HepG2 (cell line): Measurements from ENCODE around the gene GLCE. TPM values are rescaled to one million over a fixed set of nuclear protein-coding genes. Genes with fewer than 3 reads are reported as not detected.

Experiments
- ARNTL ChIP-seq: sonication (generic); formaldehyde crosslinking; IDR thresholded peaks from 2 replicates; pipeline ENCODE4 v1.4.0; 2020; ENCODE audit warnings: mild to moderate bottlenecking, missing genetic modification reagents
- CAMTA2 ChIP-seq: sonication (generic); formaldehyde crosslinking; IDR thresholded peaks from 2 replicates; pipeline ENCODE4 v1.4.0; 2020; ENCODE audit warnings: mild to moderate bottlenecking, missing genetic modification reagents, borderline replicate concordance
- CENPT ChIP-seq: sonication (generic); formaldehyde crosslinking; IDR thresholded peaks from 2 replicates; pipeline ENCODE4 v1.8.0; 2022; ENCODE audit warnings: low read depth, mild to moderate bottlenecking, moderate library complexity, missing genetic modification reagents
- DMAP1 ChIP-seq: IDR thresholded peaks from 2 replicates; pipeline ENCODE4 v1.6.1; 2016
- DNMT3B ChIP-seq: conservative IDR thresholded peaks from 2 replicates; pipeline ENCODE4 v1.6.1; 2016; ENCODE audit warnings: missing biosample characterization, control low read depth
- ESRRA ChIP-seq: sonication (generic); formaldehyde crosslinking; IDR thresholded peaks from 2 replicates; pipeline ENCODE4 v1.5.1; 2020; ENCODE audit warnings: mild to moderate bottlenecking, low read depth, missing genetic modification reagents
- HNF4A ChIP-seq: sonication (generic); formaldehyde crosslinking; IDR thresholded peaks from 2 replicates; pipeline ENCODE4 v1.4.0; 2020; ENCODE audit warnings: missing genetic modification reagents
- HNRNPK ChIP-seq: fragments of 200-400 bp; formaldehyde crosslinking; IDR thresholded peaks from 2 replicates; pipeline ENCODE4 v1.6.1; 2018; ENCODE audit warnings: low read length, low read depth, moderate library complexity, mild to moderate bottlenecking; ENCODE audit not compliant: poor library complexity, severe bottlenecking
- HNRNPUL1 ChIP-seq: fragments of 200-400 bp; formaldehyde crosslinking; IDR thresholded peaks from 2 replicates; pipeline ENCODE4 v1.6.1; 2017; ENCODE audit warnings: low read depth, mild to moderate bottlenecking, low read length, moderate library complexity
- MIER2 ChIP-seq: IDR thresholded peaks from 2 replicates; pipeline ENCODE4 v1.6.1; 2016; ENCODE audit warnings: missing biosample characterization, missing genetic modification reagents
- MXI1 ChIP-seq: IDR thresholded peaks from 3 replicates; pipeline ENCODE4 v1.6.1; 2012; ENCODE audit warnings: low read depth, low read length, inconsistent platforms, borderline replicate concordance
- NFE2L1 ChIP-seq: sonication (generic); formaldehyde crosslinking; IDR thresholded peaks from 2 replicates; pipeline ENCODE4 v1.4.0; 2020; ENCODE audit warnings: missing genetic modification reagents, mild to moderate bottlenecking, borderline replicate concordance
- NR1H2 ChIP-seq: sonication (generic); formaldehyde crosslinking; IDR thresholded peaks from 2 replicates; pipeline ENCODE4 v1.8.1; 2022; ENCODE audit warnings: low read depth, missing genetic modification reagents, borderline replicate concordance
- NR2F6 ChIP-seq, 2 experiments: IDR thresholded peaks; 2 replicates each; pipeline ENCODE4 v1.6.1; 2016; ENCODE audit warnings: antibody characterized with exemption in 1 of 2, mild to moderate bottlenecking in 1 of 2
- PCBP2 ChIP-seq: fragments of 200-400 bp; formaldehyde crosslinking; optimal IDR thresholded peaks from 2 replicates; pipeline ENCODE3; 2018; ENCODE audit warnings: low read length, low read depth; ENCODE audit not compliant: poor library complexity, severe bottlenecking
- POGZ ChIP-seq: sonication (generic); formaldehyde crosslinking; IDR thresholded peaks from 2 replicates; pipeline ENCODE4 v1.4.0; 2020; ENCODE audit warnings: mild to moderate bottlenecking, missing genetic modification reagents
- SIN3A ChIP-seq: IDR thresholded peaks from 2 replicates; pipeline ENCODE4 v1.6.1; 2011; ENCODE audit warnings: low read depth, mild to moderate bottlenecking, control low read depth, low read length, borderline replicate concordance
- SNAPC2 ChIP-seq: sonication (generic); formaldehyde crosslinking; IDR thresholded peaks from 2 replicates; pipeline ENCODE4 v1.8.1; 2022; ENCODE audit warnings: mild to moderate bottlenecking, missing genetic modification reagents
- SPEN ChIP-seq: sonication (generic); formaldehyde crosslinking; IDR thresholded peaks from 2 replicates; pipeline ENCODE4 v1.5.1; 2020; ENCODE audit warnings: low read depth, mild to moderate bottlenecking, missing genetic modification reagents
- TBP ChIP-seq: sonication (generic); formaldehyde crosslinking; IDR thresholded peaks from 2 replicates; pipeline ENCODE4 v1.5.0; 2020; ENCODE audit warnings: missing genetic modification reagents
- TOE1 ChIP-seq: sonication (generic); formaldehyde crosslinking; IDR thresholded peaks from 2 replicates; pipeline ENCODE4 v1.4.0; 2020; ENCODE audit warnings: mild to moderate bottlenecking, missing genetic modification reagents
- ZBTB20 ChIP-seq: sonication (generic); formaldehyde crosslinking; IDR thresholded peaks from 2 replicates; pipeline ENCODE4 v1.8.1; 2023; ENCODE audit warnings: missing genetic modification reagents, low read depth, mild to moderate bottlenecking, borderline replicate concordance
- ZBTB42 ChIP-seq: sonication (generic); formaldehyde crosslinking; IDR thresholded peaks from 2 replicates; pipeline ENCODE4 v1.5.0; 2020; ENCODE audit warnings: mild to moderate bottlenecking, missing genetic modification reagents
- ZNF263 ChIP-seq: sonication (generic); formaldehyde crosslinking; IDR thresholded peaks from 2 replicates; pipeline ENCODE4 v1.4.0; 2020; ENCODE audit warnings: missing genetic modification reagents
- ZNF317 ChIP-seq: sonication (generic); formaldehyde crosslinking; IDR thresholded peaks from 2 replicates; pipeline ENCODE4 v1.5.0; 2020; ENCODE audit warnings: mild to moderate bottlenecking, missing genetic modification reagents
- ZNF441 ChIP-seq: sonication (generic); formaldehyde crosslinking; IDR thresholded peaks from 2 replicates; pipeline ENCODE4 v1.7.0; 2021; ENCODE audit warnings: missing genetic modification reagents, borderline replicate concordance
- ZNF451 ChIP-seq: sonication (generic); formaldehyde crosslinking; IDR thresholded peaks from 2 replicates; pipeline ENCODE4 v1.5.0; 2020; ENCODE audit warnings: mild to moderate bottlenecking, missing genetic modification reagents
- ZNF496 ChIP-seq: sonication (generic); formaldehyde crosslinking; IDR thresholded peaks from 2 replicates; pipeline ENCODE4 v1.8.1; 2023; ENCODE audit warnings: mild to moderate bottlenecking, moderate library complexity, missing genetic modification reagents; ENCODE audit not compliant: insufficient replicate concordance
- ZNF503 ChIP-seq: sonication (generic); formaldehyde crosslinking; IDR thresholded peaks from 2 replicates; pipeline ENCODE4 v1.4.0; 2020; ENCODE audit warnings: missing genetic modification reagents
- ZNF672 ChIP-seq: sonication (generic); formaldehyde crosslinking; IDR thresholded peaks from 2 replicates; pipeline ENCODE4 v1.8.1; 2022; ENCODE audit warnings: missing genetic modification reagents
- ZNF773 ChIP-seq: sonication (generic); formaldehyde crosslinking; IDR thresholded peaks from 2 replicates; pipeline ENCODE4 v1.4.0; 2020; ENCODE audit warnings: missing genetic modification reagents, borderline replicate concordance
- ZNF850 ChIP-seq: sonication (generic); formaldehyde crosslinking; conservative IDR thresholded peaks from 2 replicates; pipeline ENCODE4 v1.9.0; 2021; ENCODE audit warnings: mild to moderate bottlenecking, missing genetic modification reagents
- ZNF879 ChIP-seq: sonication (generic); formaldehyde crosslinking; IDR thresholded peaks from 2 replicates; pipeline ENCODE4 v1.8.1; 2023; ENCODE audit warnings: missing genetic modification reagents
- polyA plus RNA-seq, 8 experiments: library from polyadenylated mRNA; depleted of rRNA in 3 of 8; stranded (reverse) in 7 of 8; unstranded in 1 of 8; fragments of >200 nt; fragmentation: Illumina TruSeq in 4 of 8; extraction: Trizol in 4 of 8; gene quantifications; 2 replicates each; pipeline versions ENCODE4 v1.2.1 to v1.2.3, GENCODE V29; 2011 to 2016; ENCODE audit warnings: low read depth in 4 of 8, missing spikeins in 1 of 8, mixed read lengths in 1 of 8; ENCODE audit not compliant: insufficient read depth in 1 of 8
- total RNA-seq, 5 experiments: library from RNA; depleted of rRNA; stranded (reverse); fragments of >200 nt; fragmentation: Illumina TruSeq; extraction: Trizol; gene quantifications; 2 replicates each; pipeline ENCODE4 v1.2.3, GENCODE V29; 2016; ENCODE audit warnings: low read depth in 1 of 5

GLCE gene
- total and polyA plus RNA-seq, 2 of the 13 experiments (the other 11 are each of a cell fraction or from before 2014, with no cell fraction given), result 12.9 to 23.4 TPM

- no peak for TF ChIP-seq ZNF773 (CRISPR knock-in tag)
- TF ChIP-seq ZNF317 (CRISPR knock-in tag), result no peak
- TF ChIP-seq MXI1, result peak; percentile 63; the same call in 1 of the 3 replicates
- TF ChIP-seq ZNF672 (CRISPR knock-in tag), result no peak
- TF ChIP-seq HNF4A (CRISPR knock-in tag), result peak; percentile 99
- TF ChIP-seq MIER2 (CRISPR knock-in tag), result no peak
- no peak for TF ChIP-seq ZBTB42
- no peak for TF ChIP-seq CAMTA2
- TF ChIP-seq CENPT (CRISPR knock-in tag), result no peak
- TF ChIP-seq SPEN (CRISPR knock-in tag), result peak; percentile 76; the same call in 1 of the 2 replicates
- TF ChIP-seq NR2F6 (IDR thresholded peaks at IDR 0.05), result no peak
- TF ChIP-seq NR2F6 (CRISPR knock-in tag; IDR thresholded peaks at IDR 0.05), result peak; percentile 68
- TF ChIP-seq ZBTB20, result peak; percentile 89; the same call in 1 of the 2 replicates
- TF ChIP-seq NFE2L1 (CRISPR knock-in tag), result no peak
- TF ChIP-seq ZNF263 (CRISPR knock-in tag), result peak; percentile 46; the same call in 1 of the 2 replicates
- TF ChIP-seq ZNF496 (CRISPR knock-in tag), result no peak
- TF ChIP-seq ARNTL, result peak; percentile 68; the same call in 1 of the 2 replicates
- TF ChIP-seq SIN3A, result 0 out of 2 replicates have a peak, but pooled peaks have one; percentile 53
- peak; percentile 99 for TF ChIP-seq POGZ (CRISPR knock-in tag)
- TF ChIP-seq HNRNPK, result no peak
- no peak for TF ChIP-seq ZNF451
- no peak for TF ChIP-seq HNRNPUL1
- 0 out of 2 replicates have a peak, but pooled peaks have one; percentile 65 for TF ChIP-seq SNAPC2
- TF ChIP-seq ESRRA, result peak; percentile 67; the same call in 1 of the 2 replicates
- TF ChIP-seq TBP (CRISPR knock-in tag), result no peak
- TF ChIP-seq TOE1 (CRISPR knock-in tag), result no peak
- TF ChIP-seq NR1H2 (CRISPR knock-in tag), result no peak
- TF ChIP-seq PCBP2, result no peak
- peak; percentile 85 for TF ChIP-seq DMAP1 (CRISPR knock-in tag)
- peak; percentile 81; the same call in 1 of the 2 replicates for TF ChIP-seq ZNF503
- no peak for TF ChIP-seq ZNF879
- no peak for TF ChIP-seq DNMT3B (CRISPR knock-in tag)
- TF ChIP-seq ZNF441 (CRISPR knock-in tag), result peak; percentile 45; the same call in 1 of the 2 replicates
- no peak for TF ChIP-seq ZNF850 (CRISPR knock-in tag)
Measured at GRCh38 chr15:69224383-69224782, 63.9 kb downstream of the GLCE start (continued).
